HepG2 (cell line): ENCODE data around the gene KRTDAP. TPM values are rescaled to one million over a fixed set of nuclear protein-coding genes. Genes with fewer than 3 reads are reported as not detected.

Experiments used
- GABPB1 ChIP-seq: IDR thresholded peaks from 2 replicates; pipeline ENCODE4 v1.6.1; 2016; ENCODE audit warnings: mild to moderate bottlenecking, missing genetic modification reagents, moderate library complexity, missing compliant biosample characterization
- HNF1B ChIP-seq: sonication (generic); formaldehyde crosslinking; IDR thresholded peaks from 2 replicates; pipeline ENCODE4 v1.5.1; 2020; ENCODE audit warnings: mild to moderate bottlenecking, moderate library complexity, missing genetic modification reagents
- HOMEZ ChIP-seq: IDR thresholded peaks from 2 replicates; pipeline ENCODE4 v1.6.1; 2016; ENCODE audit warnings: low read depth
- RAD21 ChIP-seq: fragments of 450-650 bp; formaldehyde crosslinking; IDR thresholded peaks from 2 replicates; pipeline ENCODE4 v1.5.0; 2020; ENCODE audit warnings: mild to moderate bottlenecking
- SOX13 ChIP-seq, 3 experiments: fragments of 450-650 bp in 1 of 3; sonication (generic) in 1 of 3; formaldehyde crosslinking in 1 of 3; IDR thresholded peaks in 2 of 3; conservative IDR thresholded peaks in 1 of 3; 2 replicates each; pipeline versions ENCODE4 v1.5.0 to v1.6.1; 2016 to 2020; ENCODE audit warnings: antibody characterized with exemption in 1 of 3, mild to moderate bottlenecking in 1 of 3, missing compliant biosample characterization in 1 of 3, missing genetic modification reagents in 1 of 3, moderate library complexity in 1 of 3
- SOX6 ChIP-seq, 2 experiments: fragments of 450-650 bp in 1 of 2; sonication (generic) in 1 of 2; formaldehyde crosslinking in 1 of 2; IDR thresholded peaks; 2 replicates each; pipeline versions ENCODE4 v1.4.0 to v1.6.1; 2017 to 2020; ENCODE audit warnings: antibody characterized with exemption in 1 of 2, mild to moderate bottlenecking in 1 of 2, missing genetic modification reagents in 1 of 2
- TFE3 ChIP-seq: IDR thresholded peaks from 2 replicates; pipeline ENCODE4 v1.6.1; 2016
- XRCC5 ChIP-seq: fragments of 200-400 bp; formaldehyde crosslinking; optimal IDR thresholded peaks from 2 replicates; pipeline ENCODE3; 2017; ENCODE audit warnings: mild to moderate bottlenecking, low read length
- ZBTB42 ChIP-seq: sonication (generic); formaldehyde crosslinking; IDR thresholded peaks from 2 replicates; pipeline ENCODE4 v1.5.0; 2020; ENCODE audit warnings: mild to moderate bottlenecking, missing genetic modification reagents
- ZFP90 ChIP-seq: sonication (generic); formaldehyde crosslinking; IDR thresholded peaks from 2 replicates; pipeline ENCODE4 v1.8.0; 2022; ENCODE audit warnings: missing genetic modification reagents, mild to moderate bottlenecking, inconsistent platforms, borderline replicate concordance
- ZFX ChIP-seq: sonication (generic); formaldehyde crosslinking; IDR thresholded peaks from 2 replicates; pipeline ENCODE4 v1.4.0; 2020; ENCODE audit warnings: mild to moderate bottlenecking, low read depth, missing genetic modification reagents, moderate library complexity
- ZNF232 ChIP-seq: sonication (generic); formaldehyde crosslinking; IDR thresholded peaks from 2 replicates; pipeline ENCODE4 v1.4.0; 2020; ENCODE audit warnings: missing genetic modification reagents, borderline replicate concordance
- ZNF672 ChIP-seq: sonication (generic); formaldehyde crosslinking; IDR thresholded peaks from 2 replicates; pipeline ENCODE4 v1.8.1; 2022; ENCODE audit warnings: missing genetic modification reagents
- ZNF687 ChIP-seq: sonication (generic); formaldehyde crosslinking; IDR thresholded peaks from 2 replicates; pipeline ENCODE4 v1.5.1; 2020; ENCODE audit warnings: mild to moderate bottlenecking, missing genetic modification reagents, moderate library complexity
- polyA plus RNA-seq, 8 experiments: library from polyadenylated mRNA; depleted of rRNA in 3 of 8; stranded (reverse) in 7 of 8; unstranded in 1 of 8; fragments of >200 nt; fragmentation: Illumina TruSeq in 4 of 8; extraction: Trizol in 4 of 8; gene quantifications; 2 replicates each; pipeline versions ENCODE4 v1.2.1 to v1.2.3, GENCODE V29; 2011 to 2016; ENCODE audit warnings: low read depth in 4 of 8, missing spikeins in 1 of 8, mixed read lengths in 1 of 8; ENCODE audit not compliant: insufficient read depth in 1 of 8
- total RNA-seq, 5 experiments: library from RNA; depleted of rRNA; stranded (reverse); fragments of >200 nt; fragmentation: Illumina TruSeq; extraction: Trizol; gene quantifications; 2 replicates each; pipeline ENCODE4 v1.2.3, GENCODE V29; 2016; ENCODE audit warnings: low read depth in 1 of 5
- TF ChIP-seq, protein P1 (sequence below): sonication (generic); formaldehyde crosslinking; conservative IDR thresholded peaks from 2 replicates; pipeline ENCODE4 v1.8.0; 2022; ENCODE audit warnings: mild to moderate bottlenecking, moderate library complexity, missing genetic modification reagents

KRTDAP gene
- total and polyA plus RNA-seq, 2 of the 13 experiments (the other 11 are each of a cell fraction or from before 2014, with no cell fraction given): 0.86 to 1.5 TPM

GRCh38 chr19:35495107-35496064, 5.1 kb upstream of the KRTDAP start (continued):
- TF ChIP-seq ZNF687 (CRISPR knock-in tag) (peak; percentile 81), HNF1B (CRISPR knock-in tag) (peak; percentile 81), GABPB1 (CRISPR knock-in tag) (peak; percentile 48; the same call in 1 of the 2 replicates), SOX6 (IDR thresholded peaks at IDR 0.05) (no peak), SOX6 (CRISPR knock-in tag; IDR thresholded peaks at IDR 0.05) (peak; percentile 32; the same call in 1 of the 2 replicates), ZNF672 (CRISPR knock-in tag) (no peak), HOMEZ (0 out of 2 replicates have a peak, but pooled peaks have one; percentile 34), ZFP90 (CRISPR knock-in tag) (0 out of 2 replicates have a peak, but pooled peaks have one; percentile 62), SOX13 (IDR thresholded peaks at IDR 0.05) (no peak), SOX13 (CRISPR knock-in tag; conservative IDR thresholded peaks at IDR 0.05 in 1 of 2, IDR thresholded peaks at IDR 0.05 in 1 of 2) (0 out of 4 replicates have a peak, but pooled peaks of 1 of the 2 experiments have one; percentile 5), TFE3 (CRISPR knock-in tag) (0 out of 2 replicates have a peak, but pooled peaks have one; percentile 36), ZBTB42 (no peak), ZNF232 (CRISPR knock-in tag) (0 out of 2 replicates have a peak, but pooled peaks have one; percentile 50), RAD21 (CRISPR knock-in tag) (peak; percentile 91), XRCC5 (peak; percentile 82), ZFX (CRISPR knock-in tag) (peak; percentile 63)
- TF ChIP-seq, protein P1, sequence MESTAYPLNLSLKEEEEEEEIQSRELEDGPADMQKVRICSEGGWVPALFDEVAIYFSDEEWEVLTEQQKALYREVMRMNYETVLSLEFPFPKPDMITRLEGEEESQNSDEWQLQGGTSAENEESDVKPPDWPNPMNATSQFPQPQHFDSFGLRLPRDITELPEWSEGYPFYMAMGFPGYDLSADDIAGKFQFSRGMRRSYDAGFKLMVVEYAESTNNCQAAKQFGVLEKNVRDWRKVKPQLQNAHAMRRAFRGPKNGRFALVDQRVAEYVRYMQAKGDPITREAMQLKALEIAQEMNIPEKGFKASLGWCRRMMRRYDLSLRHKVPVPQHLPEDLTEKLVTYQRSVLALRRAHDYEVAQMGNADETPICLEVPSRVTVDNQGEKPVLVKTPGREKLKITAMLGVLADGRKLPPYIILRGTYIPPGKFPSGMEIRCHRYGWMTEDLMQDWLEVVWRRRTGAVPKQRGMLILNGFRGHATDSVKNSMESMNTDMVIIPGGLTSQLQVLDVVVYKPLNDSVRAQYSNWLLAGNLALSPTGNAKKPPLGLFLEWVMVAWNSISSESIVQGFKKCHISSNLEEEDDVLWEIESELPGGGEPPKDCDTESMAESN (CRISPR knock-in tag): peak; percentile 58; the same call in 1 of the 2 replicates
